ENCODE measurements around the gene ZNF45.

- no peak for TF ChIP-seq CTCF (IDR thresholded peaks at IDR 0.05 in 2 of 3, conservative IDR thresholded peaks at IDR 0.05 in 1 of 3; ENCODE audit: borderline replicate concordance in 1 of 3, insufficient read depth in 1 of 3, low read depth in 2 of 3, low read length in 2 of 3)
- no peak for TF ChIP-seq EZH2 (IDR thresholded peaks at IDR 0.05)
- no peak for TF ChIP-seq POLR2AphosphoS5 (IDR thresholded peaks at IDR 0.05; ENCODE audit: low read depth, low read length)
- no peak for TF ChIP-seq EGR1 (IDR thresholded peaks at IDR 0.05; ENCODE audit: low read depth)
These were observed 762 bp downstream of the ZNF45 start for GRCh38 chr19:43934055-43934984.

Measured in HCT116 (cell line).